Measurements from ENCODE around the gene NVL.

NVL gene

DNA sequence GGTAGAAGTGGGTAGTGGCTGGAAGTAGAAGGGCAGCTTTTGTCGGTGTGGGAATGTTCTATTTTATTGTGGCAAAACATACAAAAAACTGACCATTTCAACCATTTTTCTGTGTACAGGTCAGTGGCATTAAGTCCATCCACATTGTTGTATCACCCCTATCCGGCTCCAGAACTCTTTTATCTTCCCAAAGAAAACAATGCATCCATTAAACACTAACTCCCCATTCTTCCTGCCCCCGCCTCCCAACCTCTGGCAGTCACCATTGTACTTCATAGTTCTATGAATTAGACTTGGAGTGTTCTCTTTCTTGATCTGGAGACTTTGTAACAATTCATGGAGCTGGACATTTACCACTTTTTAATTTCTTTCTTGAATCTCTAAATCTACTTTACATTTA lies 91.2 kb downstream of the NVL start:
- TF ChIP-seq, protein P1, sequence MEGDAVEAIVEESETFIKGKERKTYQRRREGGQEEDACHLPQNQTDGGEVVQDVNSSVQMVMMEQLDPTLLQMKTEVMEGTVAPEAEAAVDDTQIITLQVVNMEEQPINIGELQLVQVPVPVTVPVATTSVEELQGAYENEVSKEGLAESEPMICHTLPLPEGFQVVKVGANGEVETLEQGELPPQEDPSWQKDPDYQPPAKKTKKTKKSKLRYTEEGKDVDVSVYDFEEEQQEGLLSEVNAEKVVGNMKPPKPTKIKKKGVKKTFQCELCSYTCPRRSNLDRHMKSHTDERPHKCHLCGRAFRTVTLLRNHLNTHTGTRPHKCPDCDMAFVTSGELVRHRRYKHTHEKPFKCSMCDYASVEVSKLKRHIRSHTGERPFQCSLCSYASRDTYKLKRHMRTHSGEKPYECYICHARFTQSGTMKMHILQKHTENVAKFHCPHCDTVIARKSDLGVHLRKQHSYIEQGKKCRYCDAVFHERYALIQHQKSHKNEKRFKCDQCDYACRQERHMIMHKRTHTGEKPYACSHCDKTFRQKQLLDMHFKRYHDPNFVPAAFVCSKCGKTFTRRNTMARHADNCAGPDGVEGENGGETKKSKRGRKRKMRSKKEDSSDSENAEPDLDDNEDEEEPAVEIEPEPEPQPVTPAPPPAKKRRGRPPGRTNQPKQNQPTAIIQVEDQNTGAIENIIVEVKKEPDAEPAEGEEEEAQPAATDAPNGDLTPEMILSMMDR (IDR thresholded peaks at IDR 0.05; ENCODE audit: extremely low read depth, missing control alignments) = no peak
- no peak for DNase-seq (ENCODE audit: low spot score)

DNA sequence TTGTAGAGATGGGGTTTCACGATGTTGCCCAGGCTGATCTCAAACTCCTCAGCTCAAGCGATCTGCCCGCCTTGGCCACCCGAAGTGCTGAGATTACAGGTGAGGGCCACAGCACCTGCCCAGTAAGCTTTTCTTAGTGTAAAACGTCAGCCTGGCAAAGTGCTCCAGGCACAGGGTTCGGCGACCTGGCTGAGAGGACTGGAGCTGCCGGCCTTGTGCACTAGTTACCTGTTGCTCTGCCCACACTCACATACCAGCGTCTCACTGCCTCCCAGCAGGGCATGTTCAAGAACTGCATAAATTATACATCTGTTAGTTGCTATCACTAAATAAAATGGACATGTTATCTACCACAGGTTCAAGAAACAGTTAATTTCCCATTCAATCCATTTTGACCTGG lies 91.8 kb downstream of the NVL start:
- DNase-seq (ENCODE audit: low spot score) = no peak
- TF ChIP-seq, protein P1 (IDR thresholded peaks at IDR 0.05; ENCODE audit: extremely low read depth, missing control alignments) = no peak

DNA sequence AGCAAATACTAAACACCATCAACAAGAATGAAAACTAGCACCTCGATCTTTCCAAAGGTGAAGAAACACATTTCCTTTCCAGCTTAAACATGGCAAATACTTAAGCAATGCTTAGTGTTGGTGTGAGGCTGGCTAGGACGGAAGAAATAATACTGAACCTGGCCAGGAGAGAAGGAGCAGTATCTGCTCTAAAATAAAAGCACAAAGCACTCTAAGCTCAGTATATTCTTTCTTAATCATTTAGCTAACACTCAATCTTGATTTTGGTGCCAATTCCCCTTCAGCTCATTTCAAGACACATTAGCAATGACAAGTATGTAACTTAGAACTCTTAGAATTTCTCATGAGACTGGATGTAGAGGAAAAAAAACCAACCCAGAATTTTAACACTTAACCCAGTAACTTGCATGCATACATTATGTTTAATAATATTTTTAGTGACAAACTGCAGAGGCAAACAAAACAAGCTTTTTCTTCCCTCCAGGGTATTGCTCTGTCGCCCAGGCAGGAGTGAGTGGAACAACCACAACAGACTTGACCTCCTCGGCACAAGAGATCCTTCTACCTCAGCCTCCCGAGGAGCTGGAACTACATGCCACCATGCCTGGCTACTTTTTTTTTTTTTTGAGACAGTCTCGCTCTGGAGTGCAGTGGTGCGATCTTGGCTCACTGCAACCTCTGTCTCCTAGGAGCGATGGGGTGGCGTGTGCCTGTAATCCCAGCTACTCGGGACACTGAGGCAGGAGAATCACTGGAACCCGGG lies 92.7 kb downstream of the NVL start:
- no peak for DNase-seq (ENCODE audit: low spot score)
- TF ChIP-seq, protein P1 (IDR thresholded peaks at IDR 0.05; ENCODE audit: extremely low read depth, missing control alignments) = no peak

DNA sequence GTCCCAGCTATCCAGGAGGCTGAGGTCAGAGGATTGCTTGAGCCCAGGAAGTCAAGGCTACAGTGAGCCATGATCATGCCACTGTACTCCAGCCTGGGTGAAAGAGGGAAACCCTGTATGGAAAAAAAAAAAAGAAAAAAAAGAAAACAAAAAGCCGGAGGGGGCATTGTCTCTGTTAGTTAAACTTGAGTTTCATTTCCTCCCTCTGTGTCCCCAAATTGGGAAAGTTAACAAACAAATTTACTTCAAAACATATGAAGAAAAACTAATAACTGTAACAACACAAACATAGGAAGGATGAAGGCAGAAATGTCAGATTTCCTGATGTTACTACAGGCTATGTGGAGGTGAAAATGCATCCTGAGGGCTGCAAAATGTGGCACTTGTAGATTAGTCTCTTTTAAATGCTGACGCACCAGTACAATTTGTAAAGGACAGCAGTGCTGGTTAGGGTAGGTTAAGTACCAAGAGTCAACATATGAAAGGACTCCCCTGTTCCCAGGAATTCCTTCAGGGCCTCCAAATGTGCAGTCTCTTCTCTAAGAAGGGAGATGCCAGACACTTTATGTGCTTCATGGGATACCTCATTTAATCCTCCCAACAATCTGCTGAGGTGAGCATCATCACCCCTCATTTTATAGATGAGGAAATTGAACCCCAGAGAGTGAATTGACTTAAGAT lies 94.0 kb downstream of the NVL start:
- TF ChIP-seq, protein P1 (IDR thresholded peaks at IDR 0.05; ENCODE audit: extremely low read depth, missing control alignments) = no peak
- DNase-seq (ENCODE audit: low spot score) = no peak

DNA sequence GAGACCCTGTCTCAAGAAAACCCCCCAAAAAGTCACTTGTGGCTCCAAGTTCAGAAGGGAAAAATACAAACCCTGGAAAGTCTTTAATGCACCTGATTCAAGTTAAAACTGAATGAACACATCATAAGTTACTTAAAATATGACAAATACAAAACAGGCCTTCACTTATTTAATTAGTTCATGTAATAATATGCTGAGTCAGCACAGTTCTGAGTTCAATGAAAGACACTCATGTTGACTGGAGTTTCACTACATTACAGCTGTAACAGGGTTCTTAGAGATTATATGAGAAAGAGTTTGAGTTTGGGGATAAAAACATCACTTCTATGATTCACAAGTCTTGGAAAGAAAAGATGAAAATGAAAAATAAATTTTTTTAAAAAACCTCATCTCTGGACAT lies 96.0 kb downstream of the NVL start:
- TF ChIP-seq, protein P1 (IDR thresholded peaks at IDR 0.05; ENCODE audit: extremely low read depth, missing control alignments) = no peak
- DNase-seq (ENCODE audit: low spot score) = no peak

DNA sequence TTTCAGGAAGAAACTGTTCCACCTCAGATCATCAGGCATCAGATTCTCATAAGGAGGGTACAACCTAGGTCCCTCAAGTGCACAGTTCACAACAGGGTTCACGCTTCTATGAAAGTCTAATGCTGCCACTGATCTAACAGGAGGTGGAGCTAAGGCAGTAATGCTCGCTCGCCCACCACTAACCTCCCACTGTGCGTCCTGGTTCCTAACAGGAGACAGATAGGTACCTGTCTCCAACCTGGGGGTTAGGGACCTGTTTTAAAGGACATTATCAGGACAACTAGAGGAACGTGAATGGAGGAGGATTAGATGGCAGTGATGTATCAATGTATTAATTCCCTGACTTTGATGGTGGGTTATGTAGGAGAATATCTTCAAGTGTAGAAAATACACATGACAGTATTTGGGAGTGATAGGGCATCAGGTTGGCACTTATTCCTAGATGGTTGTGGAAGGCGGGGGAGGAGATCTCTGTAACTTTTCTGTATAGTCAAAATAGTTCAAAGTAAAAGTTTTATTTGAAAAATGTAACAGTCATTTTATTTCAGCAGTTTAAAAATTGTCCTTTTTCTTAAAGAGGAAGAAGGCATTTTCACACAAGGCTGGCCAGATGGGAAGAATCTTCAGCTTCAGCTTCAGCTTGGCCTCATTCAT lies 103.0 kb downstream of the NVL start:
- DNase-seq (ENCODE audit: low spot score) = no peak

More for the DNA sequence above, 103.0 kb downstream of the NVL start:
- TF ChIP-seq, protein P1 (IDR thresholded peaks at IDR 0.05; ENCODE audit: extremely low read depth, missing control alignments) = no peak

All from GM20000 (cell line).